ENCODE results near the gene IL20RB. TPM values are rescaled to one million over a fixed set of nuclear protein-coding genes. Genes with fewer than 3 reads are reported as not detected.

Gene IL20RB
- total RNA-seq, 4 donors from 2014 or later: 218 to 274 (median 257) TPM

DNA sequence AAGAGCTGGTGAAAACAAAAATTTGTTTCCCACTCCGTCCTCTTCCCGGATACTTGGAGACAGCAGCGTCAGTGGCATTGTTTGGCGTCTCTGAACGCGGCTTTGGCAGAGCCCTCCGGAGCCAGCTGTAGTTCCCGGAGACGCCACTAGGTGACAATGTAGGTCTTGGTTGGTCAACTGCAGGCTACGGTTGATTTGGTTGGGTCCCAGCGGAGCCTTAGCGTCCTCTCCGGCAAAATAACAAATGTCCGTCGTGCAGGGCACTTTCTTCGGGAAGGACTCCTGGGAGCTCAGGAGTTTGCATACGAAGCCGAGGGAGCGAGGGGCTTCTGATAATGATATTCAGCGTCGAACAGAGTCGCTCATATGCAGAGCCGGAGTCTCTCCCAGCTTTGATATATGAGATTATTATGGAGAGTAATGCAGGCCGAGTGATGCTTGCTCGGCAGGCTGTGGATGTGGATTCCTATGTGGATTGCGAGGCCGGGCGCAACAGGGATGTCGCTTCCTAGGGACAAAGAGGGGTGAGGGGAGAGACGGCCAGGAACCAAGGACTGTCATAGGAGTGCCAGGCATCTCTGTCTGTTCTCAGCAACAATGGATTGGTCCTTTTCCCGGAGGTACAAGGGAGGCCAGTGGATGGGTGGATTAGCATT, 74.8 kb downstream of the IL20RB start:
- peaks cover 3% of the 10 kb centered on the region for H3K4me1 ChIP-seq
- DNase-seq (ENCODE audit: low spot score in 2 of 2): peak; percentile 90 to 92
- H3K9me3 ChIP-seq: no peaks in the 10 kb centered on the region
- 24% methylated on average over 28 of the region's 31 CpGs for WGBS
- H3K4me3 ChIP-seq: peak overlapping the region; percentile 34
- no peaks in the 10 kb centered on the region for H3K27me3 ChIP-seq
- TF ChIP-seq EP300 (IDR thresholded peaks at IDR 0.05) (no peak), POLR2A (IDR thresholded peaks at IDR 0.05) (no peak), POLR2AphosphoS5 (IDR thresholded peaks at IDR 0.05) (no peak)
- TF ChIP-seq, protein P1, sequence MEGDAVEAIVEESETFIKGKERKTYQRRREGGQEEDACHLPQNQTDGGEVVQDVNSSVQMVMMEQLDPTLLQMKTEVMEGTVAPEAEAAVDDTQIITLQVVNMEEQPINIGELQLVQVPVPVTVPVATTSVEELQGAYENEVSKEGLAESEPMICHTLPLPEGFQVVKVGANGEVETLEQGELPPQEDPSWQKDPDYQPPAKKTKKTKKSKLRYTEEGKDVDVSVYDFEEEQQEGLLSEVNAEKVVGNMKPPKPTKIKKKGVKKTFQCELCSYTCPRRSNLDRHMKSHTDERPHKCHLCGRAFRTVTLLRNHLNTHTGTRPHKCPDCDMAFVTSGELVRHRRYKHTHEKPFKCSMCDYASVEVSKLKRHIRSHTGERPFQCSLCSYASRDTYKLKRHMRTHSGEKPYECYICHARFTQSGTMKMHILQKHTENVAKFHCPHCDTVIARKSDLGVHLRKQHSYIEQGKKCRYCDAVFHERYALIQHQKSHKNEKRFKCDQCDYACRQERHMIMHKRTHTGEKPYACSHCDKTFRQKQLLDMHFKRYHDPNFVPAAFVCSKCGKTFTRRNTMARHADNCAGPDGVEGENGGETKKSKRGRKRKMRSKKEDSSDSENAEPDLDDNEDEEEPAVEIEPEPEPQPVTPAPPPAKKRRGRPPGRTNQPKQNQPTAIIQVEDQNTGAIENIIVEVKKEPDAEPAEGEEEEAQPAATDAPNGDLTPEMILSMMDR (IDR thresholded peaks at IDR 0.05): peak; percentile 72 to 98
- no peak overlapping the region for H3K27ac ChIP-seq
- no peaks in the 10 kb centered on the region for H3K36me3 ChIP-seq

DNA sequence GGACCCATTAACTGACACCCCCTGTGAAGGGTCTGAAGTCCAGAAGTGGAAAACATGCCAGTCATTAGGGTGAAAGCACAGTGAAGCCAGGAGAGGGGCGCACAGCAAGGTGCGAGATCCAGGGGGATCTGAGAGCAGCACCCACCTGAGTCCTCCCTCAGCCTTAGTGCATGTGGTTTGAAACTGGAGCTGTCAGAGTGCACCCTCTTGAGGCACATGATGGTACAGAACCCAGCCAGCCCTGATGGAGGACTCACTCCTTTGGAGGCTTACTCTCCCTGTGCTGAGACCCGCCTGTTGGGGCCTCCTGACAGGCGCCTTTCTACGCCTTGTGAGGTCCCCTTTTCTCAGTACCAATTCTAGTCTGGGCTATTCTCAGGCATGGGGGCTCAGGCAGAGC, 77.8 kb downstream of the IL20RB start:
- DNase-seq (ENCODE audit: low spot score in 2 of 2): no peak
- TF ChIP-seq POLR2A (IDR thresholded peaks at IDR 0.05): no peak
- TF ChIP-seq, protein P1 (IDR thresholded peaks at IDR 0.05): peak in 1 of 2 donors; percentile 6
- H3K4me3 ChIP-seq: no peak overlapping the region
- no peak overlapping the region for H3K27ac ChIP-seq
- H3K27me3 ChIP-seq: no peaks in the 10 kb centered on the region
- WGBS: 100% methylated on average over 2 of the region's 5 CpGs
- peaks cover 3% of the 10 kb centered on the region for H3K4me1 ChIP-seq
- H3K36me3 ChIP-seq: peaks cover 4% of the 10 kb centered on the region
- no peaks in the 10 kb centered on the region for H3K9me3 ChIP-seq

GRCh38 chr3:137039570-137039969, 81.8 kb downstream of the IL20RB start:
- no peak for TF ChIP-seq EP300 (IDR thresholded peaks at IDR 0.05)
- H3K27ac ChIP-seq: no peak overlapping the region

DNA sequence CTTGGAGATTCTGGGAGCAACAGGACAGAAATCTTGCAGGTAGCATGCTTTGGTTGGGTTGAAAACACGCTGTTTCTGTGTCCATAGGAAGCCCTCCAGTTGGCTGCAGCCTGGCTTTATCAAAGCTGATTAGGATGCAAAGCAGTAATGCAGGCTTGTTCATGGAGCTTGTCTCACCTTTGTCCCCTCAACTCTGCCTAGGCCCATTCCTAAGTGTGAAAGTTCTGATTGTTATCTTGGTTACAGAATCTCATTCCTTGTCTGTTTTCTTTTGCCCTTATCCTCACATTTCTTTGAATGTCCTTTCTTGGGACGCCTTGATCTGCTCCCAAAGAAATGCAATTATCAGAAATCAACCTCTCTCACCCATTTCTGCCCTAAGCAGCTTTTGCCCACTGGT, 83.5 kb downstream of the IL20RB start:
- Histone ChIP-seq H3K4me3 (no peak overlapping the region), H3K36me3 (peaks cover 9% of the 10 kb centered on the region), H3K27ac (no peak overlapping the region), H3K4me1 (no peaks in the 10 kb centered on the region), H3K9me3 (no peaks in the 10 kb centered on the region), H3K27me3 (no peaks in the 10 kb centered on the region)
- WGBS: 87% methylated on average over 2 of the region's 2 CpGs
- no peak for DNase-seq (ENCODE audit: low spot score in 2 of 2)
- TF ChIP-seq EP300 (IDR thresholded peaks at IDR 0.05) (no peak), POLR2AphosphoS5 (IDR thresholded peaks at IDR 0.05) (no peak), POLR2A (IDR thresholded peaks at IDR 0.05) (no peak)
- TF ChIP-seq, protein P1 (IDR thresholded peaks at IDR 0.05): no peak

More at GRCh38 chr3:137039570-137039969, 81.8 kb downstream of the IL20RB start:
- Histone ChIP-seq H3K9me3 (no peaks in the 10 kb centered on the region), H3K36me3 (peaks cover 9% of the 10 kb centered on the region), H3K27me3 (no peaks in the 10 kb centered on the region), H3K4me3 (no peak overlapping the region), H3K4me1 (no peaks in the 10 kb centered on the region)
- no peak for DNase-seq (ENCODE audit: low spot score in 2 of 2)

GRCh38 chr3:137041686-137042085, 83.9 kb downstream of the IL20RB start:
- Histone ChIP-seq H3K27ac (no peak overlapping the region), H3K36me3 (peaks cover 9% of the 10 kb centered on the region), H3K4me3 (no peak overlapping the region), H3K27me3 (no peaks in the 10 kb centered on the region), H3K9me3 (no peaks in the 10 kb centered on the region), H3K4me1 (no peaks in the 10 kb centered on the region)
- no peak for DNase-seq (ENCODE audit: low spot score in 2 of 2)
- WGBS: 84% methylated on average over 4 of the region's 4 CpGs
- TF ChIP-seq POLR2AphosphoS5 (IDR thresholded peaks at IDR 0.05) (no peak), POLR2A (IDR thresholded peaks at IDR 0.05) (no peak), EP300 (IDR thresholded peaks at IDR 0.05) (no peak)
- TF ChIP-seq, protein P1 (IDR thresholded peaks at IDR 0.05): no peak

GRCh38 chr3:137046747-137047146, 89.0 kb downstream of the IL20RB start:
- no peaks in the 10 kb centered on the region for H3K4me1 ChIP-seq
- TF ChIP-seq POLR2A (IDR thresholded peaks at IDR 0.05) (no peak), POLR2AphosphoS5 (IDR thresholded peaks at IDR 0.05) (no peak), EP300 (IDR thresholded peaks at IDR 0.05) (no peak)
- TF ChIP-seq, protein P1 (IDR thresholded peaks at IDR 0.05): no peak
- H3K27me3 ChIP-seq: no peaks in the 10 kb centered on the region
- no peak for DNase-seq (ENCODE audit: low spot score in 2 of 2)
- no peaks in the 10 kb centered on the region for H3K9me3 ChIP-seq
- no peak overlapping the region for H3K4me3 ChIP-seq
- 69% methylated on average over 4 of the region's 4 CpGs for WGBS
- H3K36me3 ChIP-seq: no peaks in the 10 kb centered on the region
- no peak overlapping the region for H3K27ac ChIP-seq
